SK-N-SH treated with all-trans-retinoic acid at 6 μM for 48 hours (cell line): ENCODE data around the gene TDRD7.

Source experiments
- ATAC-seq: fragments of 200-7000 bp; cut with Tn5 transposase; 3 replicates; pipeline ENCODE4 v1.9.1; 2020; ENCODE audit warnings: mild to moderate bottlenecking, moderate library complexity
- BACH2 ChIP-seq: fragments of 250-450 bp; sonication (Bioruptor Pico); IDR thresholded peaks from 2 replicates; pipeline ENCODE4 v1.9.0; 2021; ENCODE audit warnings: mild to moderate bottlenecking, borderline replicate concordance
- CSDC2 ChIP-seq: fragments of 250-450 bp; sonication (Bioruptor Pico); IDR thresholded peaks from 2 replicates; pipeline ENCODE4 v1.5.0; 2020; ENCODE audit warnings: mild to moderate bottlenecking, moderate library complexity
- CSRNP3 ChIP-seq: fragments of 250-450 bp; sonication (Bioruptor Pico); IDR thresholded peaks from 2 replicates; pipeline ENCODE4 v1.5.1; 2021; ENCODE audit warnings: mild to moderate bottlenecking, moderate library complexity
- ESRRG ChIP-seq: fragments of 250-450 bp; sonication (Bioruptor Pico); IDR thresholded peaks from 2 replicates; pipeline ENCODE4 v1.6.1; 2021; ENCODE audit warnings: mild to moderate bottlenecking
- ISL1 ChIP-seq: fragments of 250-450 bp; sonication (Bioruptor Pico); IDR thresholded peaks from 2 replicates; pipeline ENCODE4 v2.1.2; 2022; ENCODE audit warnings: mild to moderate bottlenecking, moderate library complexity
- OSR1 ChIP-seq: fragments of 250-450 bp; sonication (Bioruptor Pico); IDR thresholded peaks from 2 replicates; pipeline ENCODE4 v1.8.0; 2022; ENCODE audit warnings: moderate library complexity, mild to moderate bottlenecking, inconsistent platforms
- PATZ1 ChIP-seq: fragments of 250-450 bp; sonication (Bioruptor Pico); IDR thresholded peaks from 2 replicates; pipeline ENCODE4 v1.8.0; 2020; ENCODE audit warnings: mild to moderate bottlenecking, moderate library complexity, borderline replicate concordance
- POU6F1 ChIP-seq: fragments of 250-450 bp; sonication (Bioruptor Pico); IDR thresholded peaks from 2 replicates; pipeline ENCODE4 v1.8.0; 2021; ENCODE audit warnings: low read depth, mild to moderate bottlenecking, moderate library complexity, borderline replicate concordance
- PPARA ChIP-seq: fragments of 250-450 bp; sonication (Bioruptor Pico); IDR thresholded peaks from 2 replicates; pipeline ENCODE4 v1.5.0; 2020; ENCODE audit warnings: mild to moderate bottlenecking, borderline replicate concordance
- RARB ChIP-seq: fragments of 250-450 bp; sonication (Bioruptor Pico); IDR thresholded peaks from 2 replicates; pipeline ENCODE4 v1.8.0; 2021; ENCODE audit warnings: mild to moderate bottlenecking, moderate library complexity
- SNAI2 ChIP-seq: fragments of 250-450 bp; sonication (Bioruptor Pico); IDR thresholded peaks from 2 replicates; pipeline ENCODE4 v1.5.0; 2020; ENCODE audit warnings: mild to moderate bottlenecking, moderate library complexity
- TOX ChIP-seq: fragments of 250-450 bp; sonication (Bioruptor Pico); IDR thresholded peaks from 2 replicates; pipeline ENCODE4 v1.8.0; 2021; ENCODE audit warnings: mild to moderate bottlenecking, moderate library complexity, borderline replicate concordance
- TSHZ2 ChIP-seq: fragments of 250-450 bp; sonication (Bioruptor Pico); IDR thresholded peaks from 2 replicates; pipeline ENCODE4 v1.5.0; 2020; ENCODE audit warnings: mild to moderate bottlenecking, moderate library complexity
- ZC3H10 ChIP-seq: fragments of 250-450 bp; sonication (Bioruptor Pico); IDR thresholded peaks from 2 replicates; pipeline ENCODE4 v1.5.1; 2021; ENCODE audit warnings: mild to moderate bottlenecking, moderate library complexity
- ZFP30 ChIP-seq: fragments of 450-650 bp; formaldehyde crosslinking; IDR thresholded peaks from 2 replicates; pipeline ENCODE4 v1.5.0; 2022; ENCODE audit warnings: mild to moderate bottlenecking, moderate library complexity
- ZNF565 ChIP-seq: fragments of 450-650 bp; formaldehyde crosslinking; conservative IDR thresholded peaks from 2 replicates; pipeline ENCODE4 v1.5.0; 2020; ENCODE audit warnings: low read depth, mild to moderate bottlenecking, moderate library complexity
- ZNF70 ChIP-seq: fragments of 450-650 bp; formaldehyde crosslinking; IDR thresholded peaks from 2 replicates; pipeline ENCODE4 v1.5.0; 2020; ENCODE audit warnings: mild to moderate bottlenecking, moderate library complexity
- ZNF8 ChIP-seq: fragments of 450-650 bp; formaldehyde crosslinking; IDR thresholded peaks from 2 replicates; pipeline ENCODE4 v1.5.0; 2020; ENCODE audit warnings: mild to moderate bottlenecking, moderate library complexity

The TDRD7 gene

GRCh38 chr9:97506306-97506705 lies 94.4 kb downstream of the TDRD7 start (continued):
- TF ChIP-seq CSRNP3 (CRISPR knock-in tag), result no peak
- TF ChIP-seq ZFP30 (CRISPR knock-in tag), result no peak
- no peak for TF ChIP-seq SNAI2 (CRISPR knock-in tag)
- TF ChIP-seq POU6F1 (CRISPR knock-in tag), result no peak
- no peak for TF ChIP-seq ESRRG
- TF ChIP-seq ZNF70 (CRISPR knock-in tag), result no peak
- no peak for TF ChIP-seq PPARA (CRISPR knock-in tag)
- no peak for TF ChIP-seq ISL1 (CRISPR knock-in tag)

GRCh38 chr9:97506787-97507186 lies 94.9 kb downstream of the TDRD7 start:
- no peak for ATAC-seq
- TF ChIP-seq ZNF565, result no peak
- TF ChIP-seq CSRNP3 (CRISPR knock-in tag), result no peak
- TF ChIP-seq ZC3H10 (CRISPR knock-in tag), result no peak
- TF ChIP-seq, all 23 proteins: peak for 0

GRCh38 chr9:97507428-97507984 lies 95.6 kb downstream of the TDRD7 start:
- no peak for ATAC-seq
- TF ChIP-seq BACH2 (no peak), CSDC2 (CRISPR knock-in tag) (no peak), TOX (CRISPR knock-in tag) (no peak), PATZ1 (CRISPR knock-in tag) (no peak), ZNF70 (CRISPR knock-in tag) (no peak), ZC3H10 (CRISPR knock-in tag) (no peak), TSHZ2 (CRISPR knock-in tag) (no peak), RARB (CRISPR knock-in tag) (no peak), ISL1 (CRISPR knock-in tag) (peak; percentile 58; the same call in 1 of the 2 replicates), ZNF565 (no peak), ZNF8 (CRISPR knock-in tag) (no peak), SNAI2 (CRISPR knock-in tag) (0 out of 2 replicates have a peak, but pooled peaks have one; percentile 6), ZFP30 (CRISPR knock-in tag) (no peak), OSR1 (CRISPR knock-in tag) (no peak)

GRCh38 chr9:97508852-97509251 lies 97.0 kb downstream of the TDRD7 start:
- ATAC-seq, result no peak
- no peak for TF ChIP-seq TSHZ2 (CRISPR knock-in tag)
